PC-3 (cell line): Measurements from ENCODE around the gene DISC1. TPM values are rescaled to one million over a fixed set of nuclear protein-coding genes. Genes with fewer than 3 reads are reported as not detected.

ENCODE experiments used
- ATAC-seq: fragments of 200-7000 bp; cut with Tn5 transposase; 2 replicates; pipeline ENCODE4 v1.9.1; 2020; ENCODE audit warnings: mild to moderate bottlenecking, moderate library complexity
- BruUV-seq: library from RNA; stranded (reverse); fragments of 400-500 nt; replicated peaks from 2 replicates; lab custom pipeline; 2021; lab: Mats Ljungman, UMichigan
- CTCF ChIA-PET: fragments of 300-600 bp; sonication (Branson Sonifier 250); formaldehyde crosslinking; loops from one replicate; lab custom pipeline; 2022; ENCODE audit warnings: antibody characterized with exemption; lab: Charles Lee
- POLR2A ChIA-PET: fragments of 300-600 bp; sonication (Branson Sonifier 250); formaldehyde crosslinking; loops from one replicate; lab custom pipeline; 2022; ENCODE audit warnings: antibody characterized with exemption; ENCODE audit not compliant: unreplicated experiment; lab: Charles Lee
- DNase-seq: peaks from one replicate; pipeline ENCODE4 v3.0.0-alpha.2; 2015
- H2AFZ ChIP-seq: fragments of 300-600 bp; sonication (generic); 2 replicates; pipeline ENCODE4 v1.6.0; 2016; ENCODE audit warnings: antibody characterized with exemption, low read length
- H3F3A ChIP-seq: fragments of 300-600 bp; sonication (generic); one replicate; pipeline ENCODE4 v1.6.0; 2017; ENCODE audit warnings: antibody characterized with exemption, low read length, control low read depth, mild to moderate bottlenecking; ENCODE audit not compliant: unreplicated experiment
- H3K27ac ChIP-seq: fragments of 300-600 bp; sonication (generic); 2 replicates; pipeline ENCODE4 v1.5.1; 2016; ENCODE audit warnings: mild to moderate bottlenecking, low read length
- H3K27me3 ChIP-seq: fragments of 300-600 bp; sonication (generic); 2 replicates; pipeline ENCODE4 v1.6.1; 2016; ENCODE audit warnings: low read length, mixed read lengths
- H3K36me3 ChIP-seq: fragments of 300-600 bp; sonication (generic); 2 replicates; pipeline ENCODE4 v1.6.1; 2016; ENCODE audit warnings: low read depth, mixed run types, low read length, mixed read lengths
- H3K4me1 ChIP-seq: fragments of 300-600 bp; sonication (generic); 2 replicates; pipeline ENCODE4 v1.5.1; 2016; ENCODE audit warnings: low read length; ENCODE audit not compliant: insufficient read depth
- H3K4me2 ChIP-seq: fragments of 300-600 bp; sonication (generic); 2 replicates; pipeline ENCODE4 v1.6.0; 2016; ENCODE audit warnings: low read length
- H3K4me3 ChIP-seq: fragments of 300-600 bp; sonication (generic); 2 replicates; pipeline ENCODE4 v1.5.1; 2016; ENCODE audit warnings: mild to moderate bottlenecking, low read length, mixed read lengths
- H3K79me2 ChIP-seq: fragments of 300-600 bp; sonication (generic); 2 replicates; pipeline ENCODE4 v1.6.1; 2017; ENCODE audit warnings: low read length, mixed read lengths
- H3K9ac ChIP-seq: fragments of 300-600 bp; sonication (generic); 2 replicates; pipeline ENCODE4 v1.6.0; 2016; ENCODE audit warnings: mild to moderate bottlenecking, low read length
- H3K9me2 ChIP-seq: fragments of 300-600 bp; sonication (generic); replicated peaks from 2 replicates; pipeline ENCODE4 v1.6.1; 2016; ENCODE audit warnings: mixed run types, low read length, mixed read lengths
- H3K9me3 ChIP-seq: fragments of 300-600 bp; sonication (generic); 2 replicates; pipeline ENCODE4 v1.6.1; 2016; ENCODE audit warnings: low read length, mixed read lengths
- H4K20me1 ChIP-seq: fragments of 300-600 bp; sonication (generic); 2 replicates; pipeline ENCODE4 v1.6.1; 2016; ENCODE audit warnings: low read length, mixed read lengths
- EZH2 ChIP-seq: fragments of 300-600 bp; sonication (generic); IDR thresholded peaks from one replicate; pipeline ENCODE4 v1.6.1; 2017; ENCODE audit warnings: antibody characterized with exemption, mild to moderate bottlenecking, low read length; ENCODE audit not compliant: unreplicated experiment
- EZH2phosphoT487 ChIP-seq: fragments of 300-600 bp; sonication (generic); IDR thresholded peaks from 2 replicates; pipeline ENCODE4 v1.6.1; 2018; ENCODE audit warnings: mild to moderate bottlenecking, antibody characterized with exemption, low read length, borderline replicate concordance
- intact Hi-C: fragments of 100-400 bp; cut with micrococcal nuclease; formaldehyde crosslinking; loops from 2 replicates; pipeline ENCODE4 v1.9.0; 2023
- total RNA-seq: library from RNA; depleted of rRNA; stranded (reverse); fragments of >200 nt; gene quantifications from 2 replicates; pipeline ENCODE4 v1.2.3, GENCODE V29; 2014
- TF ChIP-seq, protein P1 (sequence below): fragments of 300-600 bp; sonication (generic); conservative IDR thresholded peaks from 2 replicates; pipeline ENCODE4 v1.5.1; 2017; ENCODE audit warnings: antibody characterized with exemption, low read depth, mild to moderate bottlenecking, low read length

DISC1 gene
- total RNA-seq, 1 experiment from 2014 or later = 3.4 TPM

DNA sequence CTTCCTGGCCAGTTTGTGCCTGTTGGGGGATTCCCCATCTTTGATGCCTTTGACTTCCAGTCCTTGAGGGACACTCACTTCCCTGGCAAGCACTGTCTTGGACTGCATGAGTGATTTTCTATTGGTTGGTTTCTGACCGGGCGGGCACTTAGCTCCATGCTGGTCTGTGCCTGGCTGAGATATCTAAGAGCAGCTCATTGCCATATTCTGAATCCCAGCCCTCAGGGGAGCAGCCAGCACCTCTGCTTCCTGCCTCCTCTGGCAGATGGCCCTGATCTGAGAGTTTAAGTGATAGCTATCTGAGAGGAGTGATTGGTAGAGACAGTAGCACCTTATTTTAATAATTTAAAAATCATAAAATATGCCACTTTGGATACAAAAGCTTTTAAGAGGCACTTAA lies 52.5 kb downstream of the DISC1 start:
- Histone ChIP-seq H3K9ac (no peak overlapping the region), H3K36me3 (no peaks in the 10 kb centered on the region), H3F3A (no peaks in the 10 kb centered on the region), H3K4me1 (peaks cover 8% of the 10 kb centered on the region), H2AFZ (no peak overlapping the region), H3K4me2 (no peak overlapping the region), H3K79me2 (no peaks in the 10 kb centered on the region), H3K27me3 (no peaks in the 10 kb centered on the region), H4K20me1 (no peaks in the 10 kb centered on the region), H3K4me3 (no peak overlapping the region), H3K27ac (no peak overlapping the region), H3K9me2 (no peaks in the 10 kb centered on the region), H3K9me3 (no peaks in the 10 kb centered on the region)
- TF ChIP-seq EZH2phosphoT487 (no peak), EZH2 (no peak)
- TF ChIP-seq, protein P1, sequence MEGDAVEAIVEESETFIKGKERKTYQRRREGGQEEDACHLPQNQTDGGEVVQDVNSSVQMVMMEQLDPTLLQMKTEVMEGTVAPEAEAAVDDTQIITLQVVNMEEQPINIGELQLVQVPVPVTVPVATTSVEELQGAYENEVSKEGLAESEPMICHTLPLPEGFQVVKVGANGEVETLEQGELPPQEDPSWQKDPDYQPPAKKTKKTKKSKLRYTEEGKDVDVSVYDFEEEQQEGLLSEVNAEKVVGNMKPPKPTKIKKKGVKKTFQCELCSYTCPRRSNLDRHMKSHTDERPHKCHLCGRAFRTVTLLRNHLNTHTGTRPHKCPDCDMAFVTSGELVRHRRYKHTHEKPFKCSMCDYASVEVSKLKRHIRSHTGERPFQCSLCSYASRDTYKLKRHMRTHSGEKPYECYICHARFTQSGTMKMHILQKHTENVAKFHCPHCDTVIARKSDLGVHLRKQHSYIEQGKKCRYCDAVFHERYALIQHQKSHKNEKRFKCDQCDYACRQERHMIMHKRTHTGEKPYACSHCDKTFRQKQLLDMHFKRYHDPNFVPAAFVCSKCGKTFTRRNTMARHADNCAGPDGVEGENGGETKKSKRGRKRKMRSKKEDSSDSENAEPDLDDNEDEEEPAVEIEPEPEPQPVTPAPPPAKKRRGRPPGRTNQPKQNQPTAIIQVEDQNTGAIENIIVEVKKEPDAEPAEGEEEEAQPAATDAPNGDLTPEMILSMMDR = no peak
- ChIA-PET CTCF (no interaction called here), POLR2A (no interaction called here)
- no TSS peak for BruUV-seq
- DNase-seq (no peak), ATAC-seq (no peak)
- intact Hi-C loops = no loop called here

DNA sequence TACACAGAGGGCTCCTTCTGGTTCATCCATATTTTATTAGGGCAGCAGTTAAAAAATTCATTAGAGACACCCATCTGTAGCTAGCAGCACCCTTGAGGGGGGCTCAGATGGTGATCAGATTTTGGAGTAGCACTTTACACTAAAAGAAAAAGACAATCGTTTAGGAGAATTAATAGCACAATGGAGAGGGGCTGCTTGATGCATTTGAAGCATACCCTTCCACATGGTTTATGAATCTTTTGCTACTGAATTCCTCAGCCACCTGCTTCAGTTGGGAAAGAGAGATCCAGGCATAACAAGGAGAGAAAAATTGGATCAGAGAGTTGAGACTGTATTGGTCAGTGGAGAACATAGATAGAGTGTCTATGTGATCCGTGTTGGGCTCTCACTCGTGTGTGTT lies 54.4 kb downstream of the DISC1 start:
- ChIA-PET CTCF (no interaction called here), POLR2A (no interaction called here)
- intact Hi-C loops = no loop called here
- H3K4me2 ChIP-seq = no peak overlapping the region
- no peak overlapping the region for H3K27ac ChIP-seq
- no peaks in the 10 kb centered on the region for H3K9me2 ChIP-seq
- H3K36me3 ChIP-seq = no peaks in the 10 kb centered on the region
- no peaks in the 10 kb centered on the region for H3K27me3 ChIP-seq
- H3K4me1 ChIP-seq = peaks cover 8% of the 10 kb centered on the region
- H3K4me3 ChIP-seq = no peak overlapping the region
- ATAC-seq (no peak), DNase-seq (no peak)
- no peak overlapping the region for H3K9ac ChIP-seq
- no peaks in the 10 kb centered on the region for H3K9me3 ChIP-seq
- no peaks in the 10 kb centered on the region for H4K20me1 ChIP-seq
- TF ChIP-seq, protein P1 = no peak
- no peak for TF ChIP-seq EZH2
- TF ChIP-seq EZH2phosphoT487 = no peak
- H3K79me2 ChIP-seq = no peaks in the 10 kb centered on the region
- no peaks in the 10 kb centered on the region for H3F3A ChIP-seq
- no peak overlapping the region for H2AFZ ChIP-seq
- BruUV-seq = no TSS peak

DNA sequence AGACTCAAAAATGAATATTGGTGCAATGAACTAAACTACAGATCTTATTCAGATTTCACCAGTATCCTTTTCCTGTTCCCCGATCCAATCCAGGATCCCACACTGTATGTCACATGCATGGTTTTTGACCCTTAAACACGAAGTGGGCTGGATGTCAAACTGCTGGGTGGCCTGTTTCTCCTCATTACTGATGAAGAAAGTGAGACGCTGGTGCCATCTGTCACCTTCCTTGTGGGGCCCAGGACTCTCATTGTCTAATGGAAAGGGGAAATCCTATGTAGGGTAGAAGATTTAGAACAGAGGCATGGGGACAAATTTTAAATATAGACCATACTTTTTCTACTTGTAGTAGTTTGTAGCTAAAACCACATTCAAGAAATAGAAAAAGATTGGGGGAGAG lies 56.2 kb downstream of the DISC1 start:
- ATAC-seq (no peak), DNase-seq (no peak)
- H3K9ac ChIP-seq = no peak overlapping the region
- no peak overlapping the region for H3K4me3 ChIP-seq
- no peaks in the 10 kb centered on the region for H4K20me1 ChIP-seq
- no peak overlapping the region for H3K27ac ChIP-seq
- no peaks in the 10 kb centered on the region for H3F3A ChIP-seq
- TF ChIP-seq EZH2phosphoT487 (no peak), EZH2 (no peak)
- TF ChIP-seq, protein P1 = no peak
- no peaks in the 10 kb centered on the region for H3K9me2 ChIP-seq
- H3K36me3 ChIP-seq = no peaks in the 10 kb centered on the region
- H3K4me1 ChIP-seq = peaks cover 6% of the 10 kb centered on the region
- ChIA-PET CTCF (no interaction called here), POLR2A (no interaction called here)
- no peak overlapping the region for H3K4me2 ChIP-seq
- intact Hi-C loops = no loop called here
- no peak overlapping the region for H2AFZ ChIP-seq
- no peaks in the 10 kb centered on the region for H3K9me3 ChIP-seq
- H3K79me2 ChIP-seq = no peaks in the 10 kb centered on the region
- no TSS peak for BruUV-seq
- no peaks in the 10 kb centered on the region for H3K27me3 ChIP-seq
